MCF 10A (cell line): ENCODE data around the gene HAUS7. TPM values are rescaled to one million over a fixed set of nuclear protein-coding genes. Genes with fewer than 3 reads are reported as not detected.

Source experiments
- BruUV-seq: library from RNA; stranded (reverse); fragments of 400-500 nt; replicated peaks from 2 replicates; lab custom pipeline; 2021; lab: Mats Ljungman, UMichigan
- CTCF ChIA-PET: fragments of 300-600 bp; sonication (Branson Sonifier 250); formaldehyde crosslinking; extraction: SDS; loops from one replicate; lab custom pipeline; 2021; ENCODE audit warnings: antibody characterized with exemption, inconsistent platforms; lab: Yijun Ruan, JAX
- POLR2A ChIA-PET: fragments of 300-600, 350-650 bp; sonication (Branson Sonifier 250); formaldehyde crosslinking; extraction: SDS; loops from one replicate; lab custom pipeline; 2020; ENCODE audit warnings: antibody characterized with exemption, inconsistent platforms; lab: Yijun Ruan, JAX
- DNase-seq: peaks from one replicate; pipeline ENCODE4 v3.0.0-alpha.2; 2018; ENCODE audit not compliant: unreplicated experiment
- H3K27ac Mint-ChIP-seq: one replicate; pipeline ENCODE4 v1.8.0; 2022; ENCODE audit warnings: mild to moderate bottlenecking, low read depth, mixed read lengths; ENCODE audit not compliant: unreplicated experiment
- H3K27me3 Mint-ChIP-seq: one replicate; pipeline ENCODE4 v1.8.0; 2022; ENCODE audit warnings: mixed read lengths; ENCODE audit not compliant: insufficient read depth, unreplicated experiment
- H3K36me3 Mint-ChIP-seq: one replicate; pipeline ENCODE4 v1.8.0; 2022; ENCODE audit warnings: mild to moderate bottlenecking, moderate library complexity, mixed read lengths; ENCODE audit not compliant: insufficient read depth, unreplicated experiment
- H3K4me1 Mint-ChIP-seq: one replicate; pipeline ENCODE4 v1.8.0; 2022; ENCODE audit warnings: mixed read lengths; ENCODE audit not compliant: insufficient read depth, unreplicated experiment
- H3K4me3 Mint-ChIP-seq: one replicate; pipeline ENCODE4 v1.8.0; 2022; ENCODE audit warnings: mild to moderate bottlenecking, moderate library complexity, mixed read lengths; ENCODE audit not compliant: unreplicated experiment
- H3K9me3 Mint-ChIP-seq: one replicate; pipeline ENCODE4 v1.8.0; 2022; ENCODE audit warnings: mixed read lengths; ENCODE audit not compliant: unreplicated experiment
- intact Hi-C: fragments of 100-400 bp; cut with micrococcal nuclease; formaldehyde crosslinking; loops from 2 replicates; pipeline ENCODE4 v1.14.1; 2022
- total RNA-seq: library from RNA; stranded (reverse); gene quantifications from 2 replicates; pipeline ENCODE4 v1.2.3, GENCODE V29; 2022
- TF ChIP-seq, protein P1 (sequence below): fragments of 200-600 bp; IDR thresholded peaks from one replicate; pipeline ENCODE4 v1.8.0; 2022; ENCODE audit warnings: antibody characterized with exemption, mild to moderate bottlenecking; ENCODE audit not compliant: unreplicated experiment

Gene HAUS7
- total RNA-seq, 1 experiment from 2014 or later: 19.4 TPM

DNA sequence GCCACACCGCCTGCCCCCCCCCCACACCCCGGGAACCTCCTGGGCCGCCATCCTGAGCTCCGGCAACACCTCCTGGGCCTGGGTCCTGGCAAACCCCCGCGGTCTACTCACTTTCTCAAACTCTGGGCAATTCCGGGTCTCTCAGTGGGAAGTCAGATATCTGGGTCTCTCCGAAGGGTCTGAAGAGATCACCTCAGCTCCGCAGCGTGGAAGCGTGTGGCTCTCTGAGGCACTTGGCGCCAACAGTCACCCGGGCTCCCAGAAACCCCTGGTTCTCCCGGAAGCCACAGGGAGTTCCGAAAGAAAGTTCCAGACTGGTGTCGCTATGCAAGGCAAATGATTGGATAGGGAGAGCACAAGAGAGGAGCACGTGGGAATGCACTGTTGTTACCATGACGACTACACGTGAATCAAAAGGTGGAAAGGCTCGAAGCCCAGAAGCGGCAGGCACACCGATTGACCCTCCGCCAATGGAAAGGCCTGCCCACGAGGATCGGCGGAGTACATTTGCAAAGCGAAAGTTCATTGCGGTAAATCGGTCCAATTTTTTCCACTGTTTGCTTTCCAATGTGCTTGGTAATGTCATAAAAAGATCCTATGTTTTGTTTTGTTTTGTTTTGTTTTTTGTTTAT, 69.1 kb downstream of the HAUS7 start, which contains the start of gene PNMA6E:
Gene PNMA6E, minus strand, starts transcription at position 218 of the 632 bp plus-strand sequence. CDS start 2,501 bp downstream, outside the sequence.
- no TSS peak for BruUV-seq
- DNase-seq: no peak
- Mint-ChIP-seq H3K4me3 (no peak within 1 kb of the TSS), H3K27me3 (peaks cover 37% of the 10 kb centered on the region), H3K36me3 (no peaks in the 10 kb centered on the region), H3K4me1 (no peaks in the 10 kb centered on the region), H3K27ac (no peak within 1 kb of the TSS), H3K9me3 (no peaks in the 10 kb centered on the region)
- CTCF ChIA-PET: interaction anchor here (0.7 kb wide), 1 partner anchor 448 kb away, joined by 3 read pairs; no protein-coding TSS in a partner anchor
- intact Hi-C loops: no loop called here
- POLR2A ChIA-PET: no interaction called here
- TF ChIP-seq, protein P1, sequence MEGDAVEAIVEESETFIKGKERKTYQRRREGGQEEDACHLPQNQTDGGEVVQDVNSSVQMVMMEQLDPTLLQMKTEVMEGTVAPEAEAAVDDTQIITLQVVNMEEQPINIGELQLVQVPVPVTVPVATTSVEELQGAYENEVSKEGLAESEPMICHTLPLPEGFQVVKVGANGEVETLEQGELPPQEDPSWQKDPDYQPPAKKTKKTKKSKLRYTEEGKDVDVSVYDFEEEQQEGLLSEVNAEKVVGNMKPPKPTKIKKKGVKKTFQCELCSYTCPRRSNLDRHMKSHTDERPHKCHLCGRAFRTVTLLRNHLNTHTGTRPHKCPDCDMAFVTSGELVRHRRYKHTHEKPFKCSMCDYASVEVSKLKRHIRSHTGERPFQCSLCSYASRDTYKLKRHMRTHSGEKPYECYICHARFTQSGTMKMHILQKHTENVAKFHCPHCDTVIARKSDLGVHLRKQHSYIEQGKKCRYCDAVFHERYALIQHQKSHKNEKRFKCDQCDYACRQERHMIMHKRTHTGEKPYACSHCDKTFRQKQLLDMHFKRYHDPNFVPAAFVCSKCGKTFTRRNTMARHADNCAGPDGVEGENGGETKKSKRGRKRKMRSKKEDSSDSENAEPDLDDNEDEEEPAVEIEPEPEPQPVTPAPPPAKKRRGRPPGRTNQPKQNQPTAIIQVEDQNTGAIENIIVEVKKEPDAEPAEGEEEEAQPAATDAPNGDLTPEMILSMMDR: no peak

DNA sequence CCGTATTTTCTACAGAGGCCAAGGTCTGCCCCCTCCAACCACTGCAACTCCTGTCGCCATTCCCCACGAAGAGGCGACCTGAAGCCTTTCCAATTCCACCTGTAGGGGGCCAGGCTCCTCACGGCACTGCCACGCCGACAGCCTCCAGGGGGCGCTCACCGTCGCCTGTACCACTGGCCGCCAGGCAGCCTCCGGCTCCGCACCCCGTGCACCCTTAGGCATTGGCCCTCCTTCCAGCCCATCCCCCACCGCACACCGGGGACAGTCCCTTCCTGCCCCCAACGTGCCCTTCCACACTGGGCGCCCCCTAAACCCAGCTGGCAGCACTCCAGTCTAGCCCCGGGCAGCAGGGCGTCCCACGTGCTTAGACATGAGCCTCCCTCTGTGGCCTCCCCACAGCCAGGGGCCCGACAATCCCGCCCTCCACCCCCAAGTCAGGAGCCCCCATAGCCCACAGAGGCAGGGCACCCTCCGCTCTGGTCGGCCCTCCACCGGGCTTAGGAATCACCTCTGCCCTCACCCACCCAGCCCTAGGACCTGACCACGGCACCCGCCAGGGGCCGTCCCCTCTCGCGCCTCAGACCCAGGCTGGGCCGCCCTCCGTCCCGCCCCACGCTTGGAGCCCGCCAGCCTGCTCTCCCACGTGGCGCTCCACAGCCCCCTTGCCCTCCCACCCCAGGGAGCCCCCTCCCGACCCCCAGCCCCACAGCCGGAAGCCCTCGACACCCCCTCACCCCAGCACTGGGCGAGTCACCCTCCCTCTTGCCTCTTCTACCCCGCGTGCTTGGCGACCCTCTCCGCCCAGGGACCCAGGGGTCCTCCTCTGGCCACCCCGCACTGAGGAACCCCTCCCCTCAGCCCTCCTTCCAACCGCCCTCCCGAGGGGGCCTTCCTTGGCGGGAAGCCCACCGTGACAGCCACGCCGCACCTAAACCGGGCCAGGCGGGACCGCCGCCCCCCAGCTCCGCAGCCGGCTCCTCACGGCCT, 69.9 kb downstream of the HAUS7 start:
- no TSS peak for BruUV-seq
- TF ChIP-seq, protein P1: peak; percentile 31
- peak; percentile 33 for DNase-seq
- no peaks in the 10 kb centered on the region for H3K4me1 Mint-ChIP-seq
- intact Hi-C loops: no loop called here
- H3K27ac Mint-ChIP-seq: no peak overlapping the region
- H3K4me3 Mint-ChIP-seq: no peak overlapping the region
- peaks cover 29% of the 10 kb centered on the region for H3K27me3 Mint-ChIP-seq
- H3K9me3 Mint-ChIP-seq: no peaks in the 10 kb centered on the region
- ChIA-PET POLR2A (no interaction called here), CTCF (no interaction called here)
- H3K36me3 Mint-ChIP-seq: no peaks in the 10 kb centered on the region

DNA sequence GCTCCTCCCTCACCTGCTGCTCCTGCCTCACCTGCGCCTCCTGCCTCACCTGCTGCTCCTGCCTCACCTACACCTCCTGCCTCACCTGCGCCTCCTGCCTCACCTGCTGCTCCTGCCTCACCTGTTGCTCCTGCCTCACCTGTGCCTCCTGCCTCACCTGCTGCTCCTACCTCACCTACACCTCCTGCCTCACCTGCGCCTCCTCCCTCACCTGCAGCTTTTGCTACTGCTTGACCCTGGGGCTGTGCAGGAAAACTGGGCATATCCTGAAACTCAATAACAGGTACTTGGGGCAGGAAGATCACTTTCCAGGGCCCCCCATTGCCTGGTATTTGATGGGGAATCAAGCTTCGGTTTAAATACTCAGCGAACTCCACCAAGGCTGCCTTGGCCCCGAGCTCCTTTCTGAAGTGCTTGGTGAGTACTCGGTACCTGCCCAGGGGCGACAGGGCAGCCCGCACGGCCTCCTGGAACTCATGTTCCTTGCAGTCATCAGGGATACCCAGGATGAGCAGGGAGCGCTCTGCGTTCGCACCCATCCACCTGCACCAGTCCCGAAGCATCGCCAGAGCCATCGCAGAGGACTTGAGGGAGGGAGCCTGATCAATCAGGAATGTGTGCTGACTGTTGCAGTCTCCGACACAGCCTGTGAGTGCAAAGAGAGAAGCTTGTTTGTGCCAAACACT, 72.0 kb downstream of the HAUS7 start:
- peaks cover 14% of the 10 kb centered on the region for H3K27me3 Mint-ChIP-seq
- TF ChIP-seq, protein P1: no peak
- H3K4me3 Mint-ChIP-seq: no peak overlapping the region
- no peak for DNase-seq
- intact Hi-C loops: no loop called here
- no TSS peak for BruUV-seq
- CTCF ChIA-PET: interaction anchor here (0.7 kb wide), 1 partner anchor 443 kb away, joined by 3 read pairs; no protein-coding TSS in a partner anchor
- no peaks in the 10 kb centered on the region for H3K9me3 Mint-ChIP-seq
- no peaks in the 10 kb centered on the region for H3K36me3 Mint-ChIP-seq
- POLR2A ChIA-PET: no interaction called here
- no peaks in the 10 kb centered on the region for H3K4me1 Mint-ChIP-seq
- no peak overlapping the region for H3K27ac Mint-ChIP-seq

Other genes starting within 250 kb of the HAUS7 start
- not detected in 2 replicates for gene PNMA6F, start 148.8 kb downstream of the HAUS7 start, total RNA-seq
- 9.8 and 10.7 TPM in 2 replicates for gene ZNF275, start 136.4 kb downstream of the HAUS7 start, total RNA-seq
- not detected in 2 replicates for gene PNMA6E, start 69.2 kb downstream of the HAUS7 start, total RNA-seq
- not detected in 2 replicates for gene ZFP92, start 59.1 kb downstream of the HAUS7 start, total RNA-seq
- gene TREX2, start 24.5 kb downstream of the HAUS7 start, total RNA-seq: 0.49 and 0.75 TPM in 2 replicates
- 1.3 and 1.4 TPM in 2 replicates for gene BGN, start 24.4 kb upstream of the HAUS7 start, total RNA-seq
- not detected in 2 replicates for gene ATP2B3, start 47.1 kb upstream of the HAUS7 start, total RNA-seq
- 20.9 and 21.7 TPM in 2 replicates for gene CCNQ, start 128.6 kb upstream of the HAUS7 start, total RNA-seq
- not detected in 2 replicates for gene DUSP9, start 176.6 kb upstream of the HAUS7 start, total RNA-seq
- not detected in 2 replicates for gene PNCK, start 203.2 kb upstream of the HAUS7 start, total RNA-seq
- 59.9 and 66.6 TPM in 2 replicates for gene SLC6A8, start 217.3 kb upstream of the HAUS7 start, total RNA-seq